HG02759 (cell line): ENCODE data around the gene UGT2B17.

Source experiments
- ATAC-seq: cut with Tn5 transposase; IDR thresholded peaks from one replicate; pipeline ENCODE4 v1.9.1; 2021; ENCODE audit warnings: mild to moderate bottlenecking, moderate library complexity; ENCODE audit not compliant: unreplicated experiment

The UGT2B17 gene

DNA sequence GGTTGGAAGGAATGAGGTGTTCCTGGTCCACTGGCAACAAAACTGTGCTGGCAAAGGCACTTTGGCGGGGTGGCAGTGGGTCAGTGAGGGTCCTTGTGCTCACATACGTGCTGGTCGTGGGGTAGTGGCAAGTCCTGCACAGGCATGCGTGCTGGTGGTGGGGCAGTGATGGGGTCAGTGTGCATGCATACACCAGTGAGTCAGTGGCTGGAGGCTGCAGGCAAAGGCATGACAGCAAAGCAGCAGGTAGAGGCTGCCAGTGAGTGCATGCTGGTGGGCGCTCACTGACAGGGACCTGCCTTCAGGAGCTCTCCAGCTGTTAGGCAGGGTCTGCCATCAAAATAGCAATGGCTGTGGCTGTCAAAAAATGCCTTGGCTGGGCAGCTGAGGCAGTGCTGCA, 86.8 kb downstream of the UGT2B17 start:
- ATAC-seq, result no peak
